HepG2 (cell line): ENCODE data around the gene ATRAID.

Source experiments
- BHLHE40 ChIP-seq: IDR thresholded peaks from 2 replicates; pipeline ENCODE4 v1.6.1; 2011; ENCODE audit warnings: low read length, improper control_type of control experiment
- EHMT2 ChIP-seq: fragments of 200-600 bp; sonication (generic); IDR thresholded peaks from 2 replicates; pipeline ENCODE4 v1.7.0; 2017; ENCODE audit warnings: antibody characterized with exemption, low read depth, low read length, borderline replicate concordance
- FLYWCH1 ChIP-seq: sonication (generic); formaldehyde crosslinking; IDR thresholded peaks from 2 replicates; pipeline ENCODE4 v1.8.1; 2023; ENCODE audit warnings: mild to moderate bottlenecking, missing genetic modification reagents
- POLR2AphosphoS5 ChIP-seq: IDR thresholded peaks from 2 replicates; pipeline ENCODE4 v1.6.1; 2012; ENCODE audit warnings: low read depth, low read length
- ZNF460 ChIP-seq: sonication (generic); formaldehyde crosslinking; IDR thresholded peaks from 2 replicates; pipeline ENCODE4 v1.5.1; 2020; ENCODE audit warnings: missing genetic modification reagents, mild to moderate bottlenecking, borderline replicate concordance
- ZNF546 ChIP-seq: sonication (generic); formaldehyde crosslinking; conservative IDR thresholded peaks from 2 replicates; pipeline ENCODE4 v1.8.1; 2023; ENCODE audit warnings: mild to moderate bottlenecking, missing genetic modification reagents
- ZNF549 ChIP-seq: sonication (generic); formaldehyde crosslinking; IDR thresholded peaks from 2 replicates; pipeline ENCODE4 v1.5.0; 2020; ENCODE audit warnings: missing genetic modification reagents
- ZNF776 ChIP-seq: sonication (generic); formaldehyde crosslinking; IDR thresholded peaks from 2 replicates; pipeline ENCODE4 v1.4.0; 2020; ENCODE audit warnings: mild to moderate bottlenecking, missing genetic modification reagents
- ZSCAN12 ChIP-seq: sonication (generic); formaldehyde crosslinking; IDR thresholded peaks from 2 replicates; pipeline ENCODE4 v1.9.0; 2021; ENCODE audit warnings: mild to moderate bottlenecking, missing genetic modification reagents
- TF ChIP-seq, protein P1 (sequence below): sonication (generic); formaldehyde crosslinking; IDR thresholded peaks from 2 replicates; pipeline ENCODE4 v1.4.0; 2020; ENCODE audit warnings: mild to moderate bottlenecking, missing genetic modification reagents, borderline replicate concordance
- TF ChIP-seq, protein P2 (sequence below): sonication (generic); formaldehyde crosslinking; IDR thresholded peaks from 2 replicates; pipeline ENCODE4 v1.4.0; 2020; ENCODE audit warnings: missing genetic modification reagents

DNA sequence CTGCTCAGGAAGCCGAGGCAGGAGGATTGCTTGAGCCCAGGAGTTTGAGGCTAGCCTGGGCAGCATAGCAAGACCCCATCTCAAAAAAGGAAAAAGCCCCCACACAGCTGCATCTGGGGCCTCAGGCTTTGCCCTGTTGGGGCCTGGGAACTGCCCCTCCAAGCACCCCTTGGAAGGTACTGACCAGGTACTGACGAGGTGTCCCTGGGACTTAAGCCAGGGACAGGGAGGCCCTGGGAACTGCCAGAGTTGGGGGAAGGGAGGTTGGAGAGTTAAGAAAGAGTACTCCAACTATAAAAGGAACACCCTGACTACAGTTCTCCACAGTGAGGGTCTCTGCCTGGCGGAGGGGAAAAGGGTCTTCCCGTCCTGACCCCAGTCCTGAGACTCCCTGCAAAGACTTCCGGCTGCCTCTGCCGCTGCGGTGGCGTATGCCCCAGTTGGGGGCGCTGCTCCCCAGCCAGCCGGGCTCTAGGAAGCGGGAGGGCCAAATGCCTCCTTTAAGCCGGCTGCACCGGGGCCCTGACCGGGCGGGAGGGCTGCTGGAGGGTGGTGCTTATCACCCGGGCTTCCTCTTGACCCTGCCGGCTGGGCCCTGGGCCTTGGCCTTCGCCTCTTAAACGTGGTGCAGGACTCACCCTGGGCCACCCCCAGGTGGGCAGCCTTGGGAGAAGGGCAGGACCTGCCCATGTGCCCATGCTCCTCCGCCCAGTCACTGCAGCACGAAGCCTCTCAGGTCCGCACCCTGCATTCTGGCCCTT is 38.2 kb downstream of the ATRAID start:
- TF ChIP-seq POLR2AphosphoS5 = no peak
- TF ChIP-seq FLYWCH1 (CRISPR knock-in tag) = no peak
- no peak for TF ChIP-seq ZSCAN12 (CRISPR knock-in tag)
- no peak for TF ChIP-seq BHLHE40
- no peak for TF ChIP-seq ZNF546 (CRISPR knock-in tag)
- TF ChIP-seq, protein P1, sequence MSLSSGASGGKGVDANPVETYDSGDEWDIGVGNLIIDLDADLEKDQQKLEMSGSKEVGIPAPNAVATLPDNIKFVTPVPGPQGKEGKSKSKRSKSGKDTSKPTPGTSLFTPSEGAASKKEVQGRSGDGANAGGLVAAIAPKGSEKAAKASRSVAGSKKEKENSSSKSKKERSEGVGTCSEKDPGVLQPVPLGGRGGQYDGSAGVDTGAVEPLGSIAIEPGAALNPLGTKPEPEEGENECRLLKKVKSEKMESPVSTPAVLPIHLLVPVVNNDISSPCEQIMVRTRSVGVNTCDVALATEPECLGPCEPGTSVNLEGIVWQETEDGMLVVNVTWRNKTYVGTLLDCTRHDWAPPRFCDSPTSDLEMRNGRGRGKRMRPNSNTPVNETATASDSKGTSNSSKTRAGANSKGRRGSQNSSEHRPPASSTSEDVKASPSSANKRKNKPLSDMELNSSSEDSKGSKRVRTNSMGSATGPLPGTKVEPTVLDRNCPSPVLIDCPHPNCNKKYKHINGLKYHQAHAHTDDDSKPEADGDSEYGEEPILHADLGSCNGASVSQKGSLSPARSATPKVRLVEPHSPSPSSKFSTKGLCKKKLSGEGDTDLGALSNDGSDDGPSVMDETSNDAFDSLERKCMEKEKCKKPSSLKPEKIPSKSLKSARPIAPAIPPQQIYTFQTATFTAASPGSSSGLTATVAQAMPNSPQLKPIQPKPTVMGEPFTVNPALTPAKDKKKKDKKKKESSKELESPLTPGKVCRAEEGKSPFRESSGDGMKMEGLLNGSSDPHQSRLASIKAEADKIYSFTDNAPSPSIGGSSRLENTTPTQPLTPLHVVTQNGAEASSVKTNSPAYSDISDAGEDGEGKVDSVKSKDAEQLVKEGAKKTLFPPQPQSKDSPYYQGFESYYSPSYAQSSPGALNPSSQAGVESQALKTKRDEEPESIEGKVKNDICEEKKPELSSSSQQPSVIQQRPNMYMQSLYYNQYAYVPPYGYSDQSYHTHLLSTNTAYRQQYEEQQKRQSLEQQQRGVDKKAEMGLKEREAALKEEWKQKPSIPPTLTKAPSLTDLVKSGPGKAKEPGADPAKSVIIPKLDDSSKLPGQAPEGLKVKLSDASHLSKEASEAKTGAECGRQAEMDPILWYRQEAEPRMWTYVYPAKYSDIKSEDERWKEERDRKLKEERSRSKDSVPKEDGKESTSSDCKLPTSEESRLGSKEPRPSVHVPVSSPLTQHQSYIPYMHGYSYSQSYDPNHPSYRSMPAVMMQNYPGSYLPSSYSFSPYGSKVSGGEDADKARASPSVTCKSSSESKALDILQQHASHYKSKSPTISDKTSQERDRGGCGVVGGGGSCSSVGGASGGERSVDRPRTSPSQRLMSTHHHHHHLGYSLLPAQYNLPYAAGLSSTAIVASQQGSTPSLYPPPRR (CRISPR knock-in tag) = no peak
- no peak; the same call in 1 of the 2 replicates for TF ChIP-seq ZNF776 (CRISPR knock-in tag)
- no peak for TF ChIP-seq EHMT2
- TF ChIP-seq, protein P2, sequence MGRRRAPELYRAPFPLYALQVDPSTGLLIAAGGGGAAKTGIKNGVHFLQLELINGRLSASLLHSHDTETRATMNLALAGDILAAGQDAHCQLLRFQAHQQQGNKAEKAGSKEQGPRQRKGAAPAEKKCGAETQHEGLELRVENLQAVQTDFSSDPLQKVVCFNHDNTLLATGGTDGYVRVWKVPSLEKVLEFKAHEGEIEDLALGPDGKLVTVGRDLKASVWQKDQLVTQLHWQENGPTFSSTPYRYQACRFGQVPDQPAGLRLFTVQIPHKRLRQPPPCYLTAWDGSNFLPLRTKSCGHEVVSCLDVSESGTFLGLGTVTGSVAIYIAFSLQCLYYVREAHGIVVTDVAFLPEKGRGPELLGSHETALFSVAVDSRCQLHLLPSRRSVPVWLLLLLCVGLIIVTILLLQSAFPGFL (CRISPR knock-in tag) = no peak
- TF ChIP-seq ZNF460 (CRISPR knock-in tag) = no peak
- TF ChIP-seq ZNF549 = no peak
